ENCODE measurements around the gene MYRF.

The MYRF gene

GRCh38 chr11:61760946-61761345 lies 8.5 kb downstream of the MYRF start:
- H3K27ac ChIP-seq: no peak overlapping the region
- no peak for TF ChIP-seq ZFX (IDR thresholded peaks at IDR 0.05; ENCODE audit: borderline replicate concordance)
- no peak for TF ChIP-seq CTCF (IDR thresholded peaks at IDR 0.05)

GRCh38 chr11:61761440-61762222 lies 9.2 kb downstream of the MYRF start:
- no peak overlapping the region for H3K27ac ChIP-seq
- TF ChIP-seq CTCF (IDR thresholded peaks at IDR 0.05): no peak
- no peak for TF ChIP-seq ZFX (IDR thresholded peaks at IDR 0.05; ENCODE audit: borderline replicate concordance)

- no peak overlapping the region for H3K27ac ChIP-seq
- no peak for TF ChIP-seq ZFX (IDR thresholded peaks at IDR 0.05; ENCODE audit: borderline replicate concordance)
- no peak for TF ChIP-seq CTCF (IDR thresholded peaks at IDR 0.05)
Measured at GRCh38 chr11:61762223-61762615, 9.8 kb downstream of the MYRF start.

- H3K27ac ChIP-seq: no peak overlapping the region
- no peak for TF ChIP-seq CTCF (IDR thresholded peaks at IDR 0.05)
- TF ChIP-seq ZFX (IDR thresholded peaks at IDR 0.05; ENCODE audit: borderline replicate concordance): no peak
Measured at GRCh38 chr11:61762798-61763197, 10.4 kb downstream of the MYRF start.

- no peak for TF ChIP-seq ZFX (IDR thresholded peaks at IDR 0.05; ENCODE audit: borderline replicate concordance)
- TF ChIP-seq CTCF (IDR thresholded peaks at IDR 0.05): no peak
- no peak overlapping the region for H3K27ac ChIP-seq
Measured at GRCh38 chr11:61763930-61764605, 11.6 kb downstream of the MYRF start.

GRCh38 chr11:61764606-61765260 lies 12.3 kb downstream of the MYRF start:
- TF ChIP-seq CTCF (IDR thresholded peaks at IDR 0.05) (no peak), ZFX (IDR thresholded peaks at IDR 0.05; ENCODE audit: borderline replicate concordance) (no peak)

More at GRCh38 chr11:61764606-61765260, 12.3 kb downstream of the MYRF start:
- no peak overlapping the region for H3K27ac ChIP-seq

Data from 22Rv1 (cell line).